PFSK-1 (cell line): ENCODE data around the gene CAV3. TPM values are rescaled to one million over a fixed set of nuclear protein-coding genes. Genes with fewer than 3 reads are reported as not detected.

ENCODE experiments used
- FOXP2 ChIP-seq: optimal IDR thresholded peaks from 2 replicates; pipeline ENCODE3; 2011; ENCODE audit warnings: borderline replicate concordance, control low read depth, inconsistent platforms; ENCODE audit not compliant: insufficient read depth; ENCODE audit errors: extremely low read length, extremely low read depth
- POLR2AphosphoS5 ChIP-seq: IDR thresholded peaks from 2 replicates; pipeline ENCODE4 v1.6.1; 2012; ENCODE audit warnings: low read depth, mild to moderate bottlenecking, control low read depth, low read length, moderate library complexity
- SIN3A ChIP-seq: IDR thresholded peaks from 2 replicates; pipeline ENCODE4 v1.6.1; 2012; ENCODE audit warnings: mild to moderate bottlenecking, low read length, moderate library complexity, borderline replicate concordance; ENCODE audit not compliant: insufficient read depth
- TAF1 ChIP-seq: IDR thresholded peaks from 2 replicates; pipeline ENCODE4 v1.6.1; 2012; ENCODE audit warnings: low read length, control low read depth, borderline replicate concordance; ENCODE audit not compliant: insufficient read depth
- polyA plus RNA-seq: library from polyadenylated mRNA; unstranded; fragments of >200 nt; gene quantifications from one replicate; pipeline ENCODE4 v1.2.1, GENCODE V29; 2012; ENCODE audit warnings: low read depth, missing spikeins; ENCODE audit not compliant: insufficient read length
- TF ChIP-seq, protein P1 (sequence below), 2 experiments: IDR thresholded peaks; 2 replicates each; pipeline versions ENCODE4 v1.6.1 to v1.8.0; 2011 to 2012; ENCODE audit warnings: low read depth in 2 of 2, low read length in 2 of 2, control low read depth in 1 of 2, inconsistent platforms in 1 of 2, mild to moderate bottlenecking in 1 of 2, moderate library complexity in 1 of 2; ENCODE audit not compliant: insufficient read depth in 1 of 2

CAV3 gene
- polyA plus RNA-seq = not detected

DNA sequence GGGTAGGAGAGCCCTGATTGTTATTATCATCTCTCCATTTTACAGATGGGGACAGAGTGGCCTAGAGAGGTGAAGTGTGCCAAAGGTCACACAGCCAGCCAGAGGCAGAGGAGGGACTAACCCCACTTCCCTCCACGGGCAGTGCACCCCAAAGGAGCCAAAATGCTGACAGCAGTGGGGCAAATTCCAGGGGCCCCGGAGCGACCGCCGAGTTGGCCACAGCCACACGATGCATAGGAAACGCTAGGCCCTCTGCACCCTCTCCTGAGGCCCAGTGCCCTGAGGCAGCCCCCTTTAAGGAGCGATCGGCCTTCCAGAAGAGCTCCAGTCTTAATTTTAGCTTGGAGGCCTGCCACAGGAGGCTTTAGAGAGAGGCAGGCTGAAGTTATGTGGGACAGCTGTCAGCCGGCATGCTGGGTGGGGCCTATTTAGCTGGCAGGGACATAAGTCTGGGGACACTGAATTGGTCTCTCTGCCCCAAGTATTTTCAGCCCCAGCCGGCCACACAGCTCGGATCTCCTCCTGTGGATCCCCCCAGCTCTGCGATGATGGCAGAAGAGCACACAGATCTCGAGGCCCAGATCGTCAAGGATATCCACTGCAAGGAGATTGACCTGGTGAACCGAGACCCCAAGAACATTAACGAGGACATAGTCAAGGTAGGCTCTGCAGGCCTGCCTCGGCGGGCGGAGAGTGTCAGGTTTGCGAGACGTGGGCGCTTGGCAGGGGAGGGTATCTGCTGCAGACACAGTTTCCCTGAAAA is at the start of gene CAV3:
Gene CAV3 (plus strand): TSS at position 471 of the 763 bp plus-strand sequence. CDS start 75 bp downstream, at position 546.
- TF ChIP-seq TAF1 (no peak), POLR2AphosphoS5 (no peak), FOXP2 (no peak), SIN3A (no peak)
- TF ChIP-seq, protein P1, sequence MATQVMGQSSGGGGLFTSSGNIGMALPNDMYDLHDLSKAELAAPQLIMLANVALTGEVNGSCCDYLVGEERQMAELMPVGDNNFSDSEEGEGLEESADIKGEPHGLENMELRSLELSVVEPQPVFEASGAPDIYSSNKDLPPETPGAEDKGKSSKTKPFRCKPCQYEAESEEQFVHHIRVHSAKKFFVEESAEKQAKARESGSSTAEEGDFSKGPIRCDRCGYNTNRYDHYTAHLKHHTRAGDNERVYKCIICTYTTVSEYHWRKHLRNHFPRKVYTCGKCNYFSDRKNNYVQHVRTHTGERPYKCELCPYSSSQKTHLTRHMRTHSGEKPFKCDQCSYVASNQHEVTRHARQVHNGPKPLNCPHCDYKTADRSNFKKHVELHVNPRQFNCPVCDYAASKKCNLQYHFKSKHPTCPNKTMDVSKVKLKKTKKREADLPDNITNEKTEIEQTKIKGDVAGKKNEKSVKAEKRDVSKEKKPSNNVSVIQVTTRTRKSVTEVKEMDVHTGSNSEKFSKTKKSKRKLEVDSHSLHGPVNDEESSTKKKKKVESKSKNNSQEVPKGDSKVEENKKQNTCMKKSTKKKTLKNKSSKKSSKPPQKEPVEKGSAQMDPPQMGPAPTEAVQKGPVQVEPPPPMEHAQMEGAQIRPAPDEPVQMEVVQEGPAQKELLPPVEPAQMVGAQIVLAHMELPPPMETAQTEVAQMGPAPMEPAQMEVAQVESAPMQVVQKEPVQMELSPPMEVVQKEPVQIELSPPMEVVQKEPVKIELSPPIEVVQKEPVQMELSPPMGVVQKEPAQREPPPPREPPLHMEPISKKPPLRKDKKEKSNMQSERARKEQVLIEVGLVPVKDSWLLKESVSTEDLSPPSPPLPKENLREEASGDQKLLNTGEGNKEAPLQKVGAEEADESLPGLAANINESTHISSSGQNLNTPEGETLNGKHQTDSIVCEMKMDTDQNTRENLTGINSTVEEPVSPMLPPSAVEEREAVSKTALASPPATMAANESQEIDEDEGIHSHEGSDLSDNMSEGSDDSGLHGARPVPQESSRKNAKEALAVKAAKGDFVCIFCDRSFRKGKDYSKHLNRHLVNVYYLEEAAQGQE (IDR thresholded peaks at IDR 0.05; ENCODE audit: insufficient read depth in 1 of 2, low read depth in 2 of 2, low read length in 2 of 2) = no peak

DNA sequence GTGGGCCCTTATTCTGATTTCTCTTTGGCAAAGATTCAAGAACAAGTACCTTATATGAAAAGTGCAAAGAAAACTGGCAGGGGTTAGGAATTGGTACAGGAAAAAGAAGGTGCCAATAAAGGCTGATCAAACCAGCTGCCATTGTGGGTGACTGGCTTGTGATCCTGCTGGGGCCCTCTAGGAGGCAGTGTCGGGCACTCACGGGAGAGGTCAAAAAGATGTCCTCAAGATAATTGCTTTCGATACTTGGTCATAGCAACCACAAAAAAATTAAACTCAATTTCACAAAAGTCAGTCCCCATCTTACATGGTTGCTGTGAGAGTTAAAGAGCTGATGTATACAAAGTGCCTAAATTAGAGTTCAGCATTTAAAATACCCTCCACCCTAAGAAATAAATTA is 31.0 kb upstream of the CAV3 start:
- TF ChIP-seq TAF1 = no peak
- TF ChIP-seq, protein P1 (IDR thresholded peaks at IDR 0.05; ENCODE audit: insufficient read depth in 1 of 2, low read depth in 2 of 2, low read length in 2 of 2) = no peak
- TF ChIP-seq FOXP2 = no peak
- TF ChIP-seq SIN3A = no peak
- no peak for TF ChIP-seq POLR2AphosphoS5

DNA sequence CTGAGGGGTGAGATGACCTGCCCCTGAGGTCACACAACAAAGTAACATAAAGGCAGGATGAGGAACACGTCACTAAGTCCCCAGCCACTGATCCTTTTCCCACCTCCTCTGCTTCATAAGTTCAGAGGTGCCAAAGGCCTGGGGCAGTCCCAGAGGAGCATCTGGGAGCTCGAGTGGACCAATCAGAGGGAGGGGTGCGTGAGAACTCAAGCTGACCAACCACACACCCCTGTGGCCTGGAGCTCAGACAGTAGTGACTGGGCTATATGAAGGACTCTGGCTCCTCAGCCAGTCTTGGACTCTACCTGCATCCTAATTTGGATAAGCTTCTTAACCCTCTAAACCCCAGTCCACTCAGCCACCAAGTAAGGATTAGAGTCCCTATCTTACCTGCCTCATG is 28.0 kb upstream of the CAV3 start:
- no peak for TF ChIP-seq POLR2AphosphoS5
- TF ChIP-seq FOXP2 = no peak
- no peak for TF ChIP-seq SIN3A
- TF ChIP-seq, protein P1 (IDR thresholded peaks at IDR 0.05; ENCODE audit: insufficient read depth in 1 of 2, low read depth in 2 of 2, low read length in 2 of 2) = no peak
- no peak for TF ChIP-seq TAF1

DNA sequence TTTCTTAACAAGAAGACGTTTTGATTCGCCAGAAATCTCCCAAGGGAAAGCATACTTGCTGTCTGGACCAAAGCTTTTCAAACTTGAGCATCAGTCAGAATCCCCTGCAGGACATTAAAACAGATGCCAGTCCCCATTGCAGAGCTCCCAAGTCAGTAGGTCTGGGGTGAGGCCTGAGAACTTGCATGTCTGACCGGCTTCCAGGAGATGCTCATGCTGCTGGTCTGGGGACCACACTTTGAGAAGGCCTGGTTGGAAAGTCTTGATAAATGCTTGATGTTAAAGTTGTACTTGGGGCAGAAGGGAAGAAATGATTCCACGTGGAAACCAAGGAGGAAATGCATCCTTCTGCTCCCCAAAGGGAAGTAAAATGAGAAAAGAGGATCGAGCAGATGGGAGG is 24.3 kb upstream of the CAV3 start:
- TF ChIP-seq POLR2AphosphoS5 (no peak), FOXP2 (no peak), TAF1 (no peak), SIN3A (no peak)
- TF ChIP-seq, protein P1 (IDR thresholded peaks at IDR 0.05; ENCODE audit: insufficient read depth in 1 of 2, low read depth in 2 of 2, low read length in 2 of 2) = no peak
